Ishikawa (cell line): ENCODE data around the gene ABCB4.

ENCODE experiments used
- CEBPB ChIP-seq: IDR thresholded peaks from 2 replicates; pipeline ENCODE4 v1.6.1; 2012
- CREB1 ChIP-seq: IDR thresholded peaks from 2 replicates; pipeline ENCODE4 v1.6.1; 2012; ENCODE audit warnings: low read depth
- EP300 ChIP-seq: IDR thresholded peaks from 2 replicates; pipeline ENCODE4 v1.6.1; 2012; ENCODE audit warnings: borderline replicate concordance
- MAX ChIP-seq: IDR thresholded peaks from 2 replicates; pipeline ENCODE4 v1.6.1; 2012
- REST ChIP-seq: IDR thresholded peaks from 2 replicates; pipeline ENCODE4 v1.6.1; 2012; ENCODE audit warnings: low read depth, mild to moderate bottlenecking
- TAF1 ChIP-seq: IDR thresholded peaks from 2 replicates; pipeline ENCODE4 v1.6.1; 2012; ENCODE audit warnings: low read depth, mild to moderate bottlenecking
- TEAD4 ChIP-seq: IDR thresholded peaks from 2 replicates; pipeline ENCODE4 v1.6.1; 2012
- YY1 ChIP-seq: IDR thresholded peaks from 2 replicates; pipeline ENCODE4 v1.6.1; 2012; ENCODE audit warnings: low read depth

- TF ChIP-seq CEBPB = no peak
- TF ChIP-seq REST = no peak
- TF ChIP-seq TEAD4 = no peak
- no peak for TF ChIP-seq MAX
- no peak for TF ChIP-seq YY1
- no peak for TF ChIP-seq CREB1
- no peak for TF ChIP-seq TAF1
- no peak for TF ChIP-seq EP300
Observed at GRCh38 chr7:87424075-87424474, 51.4 kb downstream of the ABCB4 start.
